Endometrial microvascular endothelial cells (primary cell): ENCODE results near the gene GAS6. TPM values are rescaled to one million over a fixed set of nuclear protein-coding genes. Genes with fewer than 3 reads are reported as not detected.
"Not testable (repeated sequence)": the region's sequence is repeated elsewhere in the genome, so short reads cannot be mapped to it uniquely, and the experiment has no call there.

Experiments used
- in situ Hi-C: cut with HindIII; loops from 2 replicates; pipeline ENCODE4 v1.10.0; 2017; ENCODE audit warnings: low sequenced_read_pairs, low pct_unique_long_range_greater_than_20kb; ENCODE audit errors: inconsistent ontology term
- total RNA-seq: library from RNA; depleted of rRNA; stranded (reverse); fragments of >200 nt; gene quantifications from one replicate; pipeline ENCODE4 v1.2.3, GENCODE V29; 2015; ENCODE audit errors: inconsistent ontology term

The GAS6 gene
- total RNA-seq, 1 donor from 2014 or later: 36.1 TPM

- in situ Hi-C loops: no loop called here
Measured at GRCh38 chr13:113875429-113875815, 11.5 kb upstream of the GAS6 start.

- in situ Hi-C loops: no loop called here
Measured at GRCh38 chr13:113874579-113875428, 10.9 kb upstream of the GAS6 start.

- in situ Hi-C loops: no loop called here
Measured at GRCh38 chr13:113874177-113874576, 10.3 kb upstream of the GAS6 start.

- in situ Hi-C loops: no loop called here
Measured at GRCh38 chr13:113869263-113869662, 5.4 kb upstream of the GAS6 start.

GRCh38 chr13:113867913-113868312 is 4.0 kb upstream of the GAS6 start:
- in situ Hi-C loops: not testable (repeated sequence)

DNA sequence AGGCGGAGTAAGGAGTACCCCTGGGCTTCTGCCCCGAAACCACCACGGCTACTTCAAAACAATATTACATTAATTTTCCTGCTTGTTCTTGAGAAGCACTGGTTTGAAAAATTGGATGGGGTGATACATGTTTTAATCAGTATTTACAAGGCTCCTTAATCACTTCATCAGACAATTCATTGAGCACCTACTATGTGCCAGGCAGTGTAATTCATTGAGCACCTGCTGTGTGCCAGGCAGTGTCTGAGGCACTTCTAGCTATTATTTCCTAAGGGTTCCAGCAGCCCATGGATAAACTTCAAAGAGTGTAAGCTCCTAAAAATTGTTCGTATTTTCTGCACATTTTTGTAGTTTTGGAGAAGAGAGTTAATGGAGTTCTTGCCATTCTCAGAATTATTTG is 1.6 kb upstream of the GAS6 start:
- in situ Hi-C loops: no loop called here

DNA sequence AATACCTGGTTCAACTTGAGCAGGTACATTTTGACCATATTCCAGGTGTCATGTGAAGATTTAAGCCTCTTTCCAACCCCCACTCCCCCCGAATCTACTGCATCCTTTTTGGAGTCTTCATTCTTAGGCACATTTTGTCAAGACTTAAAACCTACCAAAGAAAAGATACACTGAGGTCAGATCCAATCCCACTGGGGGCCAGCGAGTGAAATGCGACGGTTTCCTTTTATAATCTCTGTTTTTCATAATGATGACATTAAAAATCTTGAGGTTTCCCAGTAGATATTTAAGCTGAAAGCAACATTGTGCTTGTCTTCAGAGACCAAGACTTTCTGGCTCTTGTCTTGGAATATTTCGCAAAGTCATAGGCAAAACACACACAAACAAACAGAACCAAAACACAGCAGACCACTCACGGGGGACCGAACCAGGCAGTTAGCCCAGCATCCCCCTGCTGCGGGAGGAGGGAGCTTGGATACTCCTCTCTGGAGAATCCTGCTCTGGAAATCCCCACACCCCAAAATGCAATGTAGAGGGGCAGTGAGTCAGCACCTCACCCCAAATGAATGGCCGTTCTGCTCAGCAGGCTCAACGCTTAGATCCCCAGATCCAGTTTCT is 506 bp upstream of the GAS6 start:
- in situ Hi-C loops: no loop called here

DNA sequence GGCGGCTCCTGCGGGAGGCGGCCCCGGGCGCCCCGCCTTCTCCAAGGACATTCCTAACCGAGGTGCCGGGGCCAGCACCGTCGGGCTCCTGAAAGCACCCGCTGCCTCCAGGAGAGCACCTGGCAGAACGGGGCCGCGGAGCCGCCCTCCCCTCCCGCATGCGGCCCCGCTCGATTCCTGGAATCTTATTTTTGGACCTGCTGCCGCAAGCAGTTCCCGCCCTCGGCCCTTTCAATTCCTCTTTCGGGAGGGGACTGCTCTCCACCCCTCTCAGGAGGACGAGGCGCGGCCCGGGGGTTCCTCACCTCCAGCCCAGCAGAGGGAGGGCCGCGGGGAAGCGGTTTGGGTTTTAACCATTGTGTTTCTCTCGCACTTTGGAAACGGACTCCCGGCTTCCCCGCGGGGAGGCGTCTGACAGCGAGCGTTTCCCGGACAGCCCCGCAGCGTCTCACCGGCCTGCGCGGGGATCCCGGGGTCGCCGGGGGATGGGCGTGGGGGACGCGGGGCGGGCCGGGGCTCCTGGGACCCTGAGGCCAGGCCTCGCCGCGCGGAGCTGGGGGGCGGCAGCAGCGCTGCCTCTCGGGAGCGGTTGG is 849 bp downstream of the GAS6 start:
- in situ Hi-C loops: no loop called here

GRCh38 chr13:113862191-113862930 is 1.5 kb downstream of the GAS6 start:
- in situ Hi-C loops: no loop called here

DNA sequence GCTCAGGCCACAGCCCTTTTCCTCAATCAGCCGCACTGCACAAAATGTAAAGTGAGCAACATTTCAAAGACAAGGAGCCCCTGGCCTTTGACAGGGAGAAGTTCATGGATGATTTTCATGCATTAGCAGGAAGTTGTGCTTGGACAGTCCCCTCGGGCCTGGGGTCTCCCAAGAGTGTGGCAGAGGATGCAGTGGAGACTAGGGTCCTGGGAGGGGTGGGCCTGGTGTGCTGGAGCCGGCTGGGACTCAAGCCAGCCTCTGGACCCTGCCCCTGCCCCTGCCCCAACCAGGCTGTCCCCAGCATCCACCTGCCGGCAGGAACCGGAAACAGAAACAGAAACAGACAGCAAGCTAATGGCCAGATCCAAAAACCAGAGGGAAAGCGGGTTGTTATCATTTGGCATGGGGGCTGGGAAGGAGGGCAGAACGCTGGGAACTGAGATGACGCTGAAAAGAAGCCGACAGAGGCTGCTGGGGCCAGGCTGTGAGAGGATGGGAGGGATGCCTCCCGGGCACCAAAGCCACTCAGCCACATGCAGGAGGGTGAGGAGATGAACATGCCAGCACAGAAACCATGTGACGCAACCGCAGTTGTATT is 2.3 kb downstream of the GAS6 start:
- in situ Hi-C loops: no loop called here

DNA sequence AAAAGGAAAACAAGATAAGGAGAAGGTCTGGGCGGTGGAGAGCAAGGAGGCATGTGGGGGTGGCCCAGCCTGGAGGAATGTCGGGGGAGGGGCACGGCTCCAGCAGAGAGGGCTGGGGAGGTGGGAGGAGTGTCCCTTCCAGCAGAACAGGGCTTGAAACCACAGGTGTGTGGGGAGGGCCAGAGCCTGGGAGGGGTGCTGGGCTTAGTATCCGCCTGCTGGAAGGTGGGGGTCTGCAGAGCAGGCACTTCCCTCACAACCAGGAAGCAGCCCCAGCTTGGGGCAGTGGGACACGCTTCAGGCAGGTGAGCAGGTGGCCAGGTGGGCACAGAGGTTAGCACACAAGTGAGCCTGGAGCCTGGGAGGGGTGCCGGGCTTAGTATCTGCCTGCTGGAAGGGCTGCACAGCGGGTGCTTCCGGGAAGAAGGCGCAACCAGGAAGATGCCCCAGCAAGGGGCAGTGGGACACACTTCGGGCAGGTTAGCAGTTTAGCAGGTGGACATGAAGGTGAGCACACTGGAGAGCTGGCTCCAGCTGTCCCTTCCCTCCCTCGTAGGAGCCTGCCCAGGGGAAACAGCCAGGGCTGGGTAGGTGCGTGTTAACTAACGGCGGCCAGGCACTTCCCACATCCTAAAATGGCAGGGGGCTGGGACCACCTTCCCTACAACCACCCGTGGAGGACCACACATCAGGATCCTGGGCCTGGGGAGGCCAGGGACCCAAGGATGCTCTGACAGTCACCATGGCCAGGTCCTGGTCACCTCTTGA is 3.0 kb downstream of the GAS6 start:
- in situ Hi-C loops: no loop called here

GRCh38 chr13:113860051-113860664 is 3.7 kb downstream of the GAS6 start:
- in situ Hi-C loops: no loop called here

GRCh38 chr13:113859311-113860050 is 4.4 kb downstream of the GAS6 start:
- in situ Hi-C loops: no loop called here

DNA sequence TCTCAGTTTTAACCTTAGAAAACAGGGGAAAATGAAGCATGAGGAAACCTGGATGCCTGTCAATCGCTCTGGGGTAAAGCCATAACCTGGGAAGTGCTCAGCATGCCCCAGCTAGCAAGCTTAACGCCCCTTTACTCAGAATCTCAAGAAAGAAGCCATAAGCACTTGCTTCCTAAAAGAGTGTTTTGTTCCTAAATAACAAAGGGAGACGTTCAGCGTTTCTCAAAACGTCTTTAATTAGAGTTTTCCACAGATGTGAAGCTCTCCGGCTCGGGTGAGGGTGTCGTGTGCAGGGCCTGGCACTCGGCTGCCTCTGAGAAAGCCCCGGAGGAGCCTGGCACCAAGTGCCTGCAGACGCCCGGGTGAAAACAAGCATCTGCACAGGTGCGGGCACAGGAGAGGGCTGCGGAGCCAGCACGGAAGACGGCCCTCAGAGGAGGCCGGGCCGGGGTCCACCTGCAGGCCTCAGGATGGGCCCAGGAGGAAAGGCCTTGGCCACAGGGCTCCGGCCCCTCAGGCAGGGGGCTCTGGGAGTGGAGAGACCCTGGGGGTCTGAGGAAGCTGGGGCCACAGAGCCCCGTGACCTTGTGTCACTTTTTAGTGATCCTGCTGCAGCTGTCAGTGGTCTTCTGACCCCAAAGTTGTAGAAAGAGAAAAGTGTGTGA is 6.2 kb downstream of the GAS6 start:
- in situ Hi-C loops: no loop called here

- in situ Hi-C loops: no loop called here
Measured at GRCh38 chr13:113856716-113857065, 7.2 kb downstream of the GAS6 start.

GRCh38 chr13:113855931-113856715 is 7.8 kb downstream of the GAS6 start:
- in situ Hi-C loops: no loop called here
